ENCODE data around the gene CTDNEP1.
"Not testable (repeated sequence)": the region's sequence is repeated elsewhere in the genome, so short reads cannot be mapped to it uniquely, and the experiment has no call there.

Gene CTDNEP1

GRCh38 chr17:7248796-7249195, 2.7 kb downstream of the CTDNEP1 start:
- no peak for DNase-seq (ENCODE audit: low read depth, low spot score)

DNA sequence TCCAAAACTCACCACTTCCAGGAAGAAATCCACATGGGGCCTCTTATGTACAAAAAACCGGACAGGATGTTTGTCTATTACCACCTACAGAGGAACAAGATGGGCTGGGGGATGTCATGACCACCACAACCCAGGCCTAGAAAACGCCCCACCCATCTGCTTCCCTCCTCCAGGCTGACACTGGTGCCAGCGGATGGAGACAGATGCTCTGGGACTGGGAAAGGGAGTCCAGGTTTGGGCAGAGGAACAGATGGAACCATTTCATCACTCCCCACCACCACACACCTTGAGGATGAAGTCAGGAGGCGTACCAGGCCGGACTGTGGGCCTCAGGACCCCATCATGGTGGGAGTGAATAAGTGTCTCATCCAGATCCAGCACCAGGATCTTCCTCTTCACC, 4.8 kb downstream of the CTDNEP1 start:
- no peak for DNase-seq (ENCODE audit: low read depth, low spot score)

GRCh38 chr17:7243838-7244237, 7.7 kb downstream of the CTDNEP1 start:
- DNase-seq (ENCODE audit: low read depth, low spot score): not testable (repeated sequence)

GRCh38 chr17:7243453-7243729, 8.1 kb downstream of the CTDNEP1 start:
- DNase-seq (ENCODE audit: low read depth, low spot score): no peak

DNA sequence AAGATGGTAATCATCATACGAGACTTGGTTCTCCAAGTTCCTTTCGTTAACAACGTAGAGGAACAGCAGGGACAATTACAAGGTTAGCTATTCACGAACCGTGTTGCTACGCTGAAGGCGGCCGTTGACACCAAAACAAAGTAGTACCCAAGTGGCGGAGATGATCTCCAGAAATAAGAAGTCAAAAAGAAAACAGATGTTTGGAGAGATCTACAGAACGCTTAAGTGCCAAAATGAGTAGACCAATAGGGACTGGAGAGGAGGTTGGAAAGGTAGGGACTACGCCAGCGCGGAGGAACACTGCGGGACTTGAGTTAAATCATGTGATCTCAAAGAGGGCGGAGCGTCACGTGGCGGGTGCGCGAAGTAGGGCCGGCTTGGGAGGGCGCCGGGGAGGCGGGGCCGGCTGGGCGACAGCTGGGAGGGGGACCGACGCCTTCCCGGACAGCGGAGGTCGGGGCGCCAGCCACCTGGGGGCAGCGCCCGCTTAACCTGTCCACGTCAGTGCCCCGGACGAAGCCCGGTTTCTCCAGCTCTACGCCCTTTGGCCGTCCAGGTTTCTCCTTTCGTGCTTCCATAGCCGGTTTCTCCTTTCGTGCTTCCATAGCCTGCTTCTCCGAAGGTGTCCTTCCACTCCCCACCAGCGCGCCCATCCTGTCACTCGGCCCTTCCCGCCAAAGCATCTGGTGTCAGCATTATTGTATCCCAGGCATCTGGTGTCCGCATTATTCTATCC, 8.6 kb downstream of the CTDNEP1 start:
- DNase-seq (ENCODE audit: low read depth, low spot score): no peak

DNA sequence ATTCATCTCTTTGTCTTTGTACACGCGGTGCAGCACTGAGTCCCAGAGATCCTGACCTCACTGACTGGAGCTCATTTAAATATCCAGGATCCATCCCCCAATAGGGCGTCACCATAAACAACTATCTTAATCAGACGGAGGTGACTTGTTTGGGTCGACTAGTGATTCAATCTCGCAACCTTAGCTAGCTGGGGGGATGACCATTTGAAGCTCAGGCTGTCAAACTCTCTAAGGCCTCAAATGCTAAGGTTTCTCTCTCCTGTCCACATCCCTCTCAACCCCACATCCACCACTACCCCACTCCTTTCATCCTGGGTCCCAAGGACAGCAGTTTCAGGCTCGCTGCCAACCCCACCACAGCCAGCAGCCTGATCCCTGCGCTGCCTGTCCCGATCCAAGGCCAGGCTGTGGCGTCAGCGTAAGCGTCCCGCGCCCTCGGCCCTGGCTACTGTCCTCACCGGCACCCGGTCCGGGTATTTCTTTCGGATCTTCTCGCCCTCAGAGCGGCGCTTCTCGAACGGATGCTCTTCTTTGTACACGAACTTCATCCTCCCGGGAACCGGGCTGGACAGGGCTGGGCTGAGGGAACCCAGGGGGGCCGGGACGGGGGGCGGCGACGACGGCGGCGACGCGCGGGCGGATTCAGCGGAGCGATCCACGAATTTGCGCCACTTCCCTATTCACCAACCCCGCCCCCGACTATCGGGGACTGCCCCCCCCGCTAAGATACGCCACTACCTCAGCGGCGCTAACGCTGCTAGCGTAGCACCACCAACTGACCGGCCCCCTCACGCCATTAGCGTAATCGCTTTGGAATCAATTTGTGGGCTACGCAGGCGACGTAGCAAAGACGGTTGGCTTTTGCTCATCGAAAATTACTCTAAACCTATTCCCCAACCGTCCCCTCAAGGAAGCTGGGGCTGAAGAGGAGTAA, 9.5 kb downstream of the CTDNEP1 start, which contains the start of gene GABARAP:
Gene GABARAP, minus strand, starts transcription at position 667 of the 934 bp plus-strand sequence. Its CDS starts 119 bp downstream, at position 548.
- DNase-seq (ENCODE audit: low read depth, low spot score): no peak

GRCh38 chr17:7241090-7241733, 10.3 kb downstream of the CTDNEP1 start:
- DNase-seq (ENCODE audit: low read depth, low spot score): no peak

- DNase-seq (ENCODE audit: low read depth, low spot score): no peak
These were observed 11.2 kb downstream of the CTDNEP1 start for GRCh38 chr17:7240375-7240774.

DNA sequence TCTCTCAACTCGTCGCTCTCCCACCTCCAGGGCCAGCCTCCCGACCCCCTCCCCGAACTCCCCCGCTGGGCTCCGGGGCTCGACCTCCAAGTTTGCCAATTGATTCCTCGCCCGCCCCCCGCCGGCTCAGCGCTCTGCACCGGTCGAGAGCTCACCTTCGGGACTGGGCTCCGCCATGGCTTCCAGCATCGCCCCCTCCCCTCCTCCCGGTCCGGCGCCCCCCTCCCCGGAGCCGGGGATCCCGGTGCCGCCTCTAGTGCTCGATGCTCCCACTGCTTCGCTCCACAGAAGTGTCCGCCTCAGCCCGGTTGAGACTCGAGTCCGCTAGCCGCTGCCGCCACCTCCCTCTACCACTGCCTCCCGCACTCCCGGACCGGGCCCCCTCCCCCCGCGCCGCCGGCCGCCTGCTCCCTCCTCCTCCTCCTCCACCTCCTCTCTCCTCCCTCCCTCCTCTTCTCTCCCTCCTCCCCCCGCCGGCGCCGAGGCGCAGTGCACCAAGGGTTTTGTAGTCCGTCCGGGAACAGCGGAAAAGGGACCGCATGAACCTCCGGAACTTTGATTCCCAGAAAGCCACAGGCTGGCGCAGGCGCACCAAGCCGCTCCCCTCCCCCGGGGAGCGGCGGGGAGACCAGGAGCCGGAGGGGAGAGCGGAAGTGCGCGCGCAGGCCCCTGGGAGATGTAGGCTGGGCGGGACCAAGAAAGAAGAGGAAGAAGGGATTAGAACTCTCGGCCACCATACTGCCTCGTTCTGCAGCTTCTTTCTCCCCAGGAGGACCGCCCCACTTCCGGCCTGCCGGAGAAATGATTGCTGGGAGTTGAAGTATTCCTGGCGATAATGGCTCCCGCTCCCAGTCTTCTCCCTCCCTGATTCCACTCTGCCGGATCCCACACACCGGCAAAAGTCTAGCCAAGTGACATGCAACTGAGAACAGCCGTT, 12.2 kb downstream of the CTDNEP1 start, which contains the start of gene PHF23:
Gene PHF23, minus strand, starts transcription at position 367 of the 937 bp plus-strand sequence. Its CDS starts 178 bp downstream, at position 189.
- peak; percentile 98 for DNase-seq (ENCODE audit: low read depth, low spot score)

GRCh38 chr17:7238420-7239090, 13.0 kb downstream of the CTDNEP1 start:
- DNase-seq (ENCODE audit: low read depth, low spot score): no peak

- DNase-seq (ENCODE audit: low read depth, low spot score): no peak
These were observed 13.6 kb downstream of the CTDNEP1 start for GRCh38 chr17:7237761-7238419.

DNA sequence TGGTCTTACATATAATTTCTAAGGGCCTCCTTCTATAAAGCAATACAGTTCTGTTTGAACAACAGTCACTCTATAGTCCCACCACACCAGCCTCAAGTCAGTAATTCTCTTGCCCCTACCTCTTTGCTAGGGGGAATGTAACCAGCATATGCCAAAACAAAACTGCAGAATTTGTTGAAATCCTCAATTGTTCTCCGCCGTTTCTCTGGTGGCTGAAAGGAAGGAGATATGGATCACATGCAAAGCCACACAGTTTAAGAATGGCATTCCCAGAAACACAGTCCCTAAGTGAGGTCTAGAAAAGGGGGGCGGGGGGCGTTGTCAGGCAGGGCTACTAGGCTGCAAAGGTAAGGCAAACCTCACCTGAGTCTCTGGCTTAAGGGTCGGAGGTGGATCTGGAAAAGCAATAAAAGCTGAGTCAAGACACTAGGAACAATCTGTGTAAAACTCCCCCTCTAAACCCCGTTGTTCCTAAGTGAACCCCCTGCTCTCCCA, 14.2 kb downstream of the CTDNEP1 start:
- DNase-seq (ENCODE audit: low read depth, low spot score): no peak

DNA sequence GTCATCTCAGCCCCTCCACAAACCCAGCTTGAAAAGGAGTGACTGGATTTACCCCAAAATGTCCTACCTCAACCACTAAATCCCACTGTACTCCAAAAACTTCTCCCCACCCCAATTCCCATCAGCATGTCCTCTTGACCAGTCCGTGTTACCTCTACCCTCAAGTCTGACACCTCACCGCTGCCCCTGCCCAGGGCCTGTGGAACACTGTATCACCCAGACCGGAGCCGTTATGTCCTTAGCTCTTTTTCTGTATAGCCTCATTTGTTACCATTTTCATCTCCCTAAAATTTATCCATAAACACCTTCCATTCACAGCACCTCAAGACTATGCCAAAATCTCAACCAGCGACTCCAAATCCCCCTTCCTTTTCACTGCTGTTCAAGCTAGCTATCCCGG, 14.7 kb downstream of the CTDNEP1 start:
- DNase-seq (ENCODE audit: low read depth, low spot score): no peak

DNA sequence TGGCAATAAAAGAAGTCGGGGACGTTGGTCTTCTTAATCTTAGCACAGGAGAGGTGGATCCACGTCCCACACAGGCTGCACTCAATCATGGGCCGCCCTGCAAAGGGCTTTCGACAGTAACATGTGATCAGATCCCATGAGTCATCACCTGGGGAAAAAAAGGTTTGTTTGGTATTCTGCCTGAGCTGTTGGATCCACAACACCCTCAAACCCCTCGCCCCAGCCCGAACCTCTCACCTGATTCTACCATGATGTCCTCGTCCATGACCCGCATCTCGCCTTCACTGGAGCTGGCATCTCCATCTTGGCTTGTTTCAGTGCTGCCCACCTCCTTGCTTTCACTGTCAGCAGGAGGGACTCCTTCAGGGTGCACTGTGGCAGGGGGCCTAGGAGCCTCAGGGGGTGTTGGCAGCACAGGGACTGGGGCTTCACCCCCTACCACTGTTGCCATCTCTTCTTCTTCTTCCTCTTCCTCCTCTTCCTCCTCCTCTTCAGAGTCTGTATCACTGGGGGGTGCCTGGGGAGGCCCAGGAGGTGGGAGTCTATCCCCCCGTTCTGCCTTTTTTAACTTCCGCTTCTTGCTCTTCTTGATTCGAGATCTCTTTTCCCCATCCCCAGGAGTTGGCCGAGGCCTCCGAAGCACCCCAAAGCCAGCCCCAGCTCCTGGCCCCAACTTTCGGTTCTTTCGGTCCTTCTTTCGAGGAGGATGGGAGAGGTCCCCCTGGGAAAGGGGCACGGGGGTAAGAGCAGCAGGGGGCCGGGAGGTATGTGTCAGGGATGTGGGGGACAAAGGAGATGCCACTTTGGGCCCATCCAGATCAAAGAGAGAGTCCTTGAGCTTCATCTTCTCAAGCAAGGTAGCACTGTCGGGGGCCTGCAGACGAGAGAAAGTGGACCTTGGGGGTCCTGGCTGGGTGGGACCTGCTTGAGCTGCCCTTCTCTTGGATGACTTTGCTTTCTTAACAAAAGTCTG, 15.6 kb downstream of the CTDNEP1 start:
- DNase-seq (ENCODE audit: low read depth, low spot score): no peak

DNA sequence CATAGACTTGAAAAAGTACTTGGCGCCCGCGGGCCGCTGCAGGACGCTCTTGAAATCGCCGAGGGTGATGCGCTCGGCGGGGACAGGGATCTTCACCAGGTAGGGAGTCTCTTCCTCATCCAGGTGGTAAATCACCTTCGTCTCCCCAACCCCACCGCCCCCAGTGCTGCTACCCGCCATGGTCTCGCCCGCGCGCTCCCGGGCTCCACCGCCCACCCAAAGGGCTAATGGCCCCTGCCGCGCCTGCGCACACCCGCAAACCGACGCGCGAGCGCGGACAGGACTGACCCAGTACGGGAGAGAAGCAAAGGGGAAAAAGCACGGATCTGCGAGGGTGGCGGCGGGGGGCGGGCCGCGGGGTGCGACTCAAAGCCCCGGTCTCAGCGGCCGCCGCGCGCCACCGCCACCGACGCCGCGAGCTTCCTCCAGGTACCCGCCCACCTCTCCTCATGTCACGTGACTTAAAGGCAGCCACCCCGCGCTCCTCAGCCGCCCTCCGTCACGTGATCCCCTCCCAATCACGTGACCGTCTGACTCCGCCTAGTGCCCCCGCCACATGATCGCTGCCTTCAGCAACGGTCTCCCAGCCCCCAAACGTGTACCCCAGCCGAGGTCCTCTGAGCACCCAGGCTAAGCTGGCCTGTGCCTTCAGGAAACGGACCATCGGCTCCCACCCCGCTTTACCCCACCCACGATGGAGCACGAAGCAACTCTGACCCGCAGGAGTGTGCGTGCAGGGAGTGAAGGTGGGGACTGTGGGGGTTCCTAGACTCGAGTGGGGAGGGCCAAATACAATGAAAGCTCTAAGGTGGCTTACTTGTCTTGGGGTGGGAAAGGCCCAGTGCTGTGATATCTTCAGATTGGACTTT, 17.2 kb downstream of the CTDNEP1 start, which contains the start of gene DVL2:
Gene DVL2, minus strand, starts transcription at position 435 of the 869 bp plus-strand sequence. Its CDS starts 255 bp downstream, at position 180.
- DNase-seq (ENCODE audit: low read depth, low spot score): no peak

GRCh38 chr17:7233701-7234082, 17.8 kb downstream of the CTDNEP1 start:
- no peak for DNase-seq (ENCODE audit: low read depth, low spot score)

GRCh38 chr17:7232114-7232513, 19.4 kb downstream of the CTDNEP1 start:
- no peak for DNase-seq (ENCODE audit: low read depth, low spot score)

Measured in iPS DF 19.7 (cell line).